Neural progenitor cell (in vitro differentiated cells): ENCODE data around the gene MMS22L. TPM values are rescaled to one million over a fixed set of nuclear protein-coding genes. Genes with fewer than 3 reads are reported as not detected.

Source experiments
- DNase-seq: peaks from one replicate; pipeline ENCODE4 v3.0.0-alpha.2; 2016; ENCODE audit warnings: low spot score
- H2AFZ ChIP-seq: fragments of 200-600 bp; sonication (generic); replicated peaks from 2 replicates; pipeline ENCODE4 v1.6.1; 2016; ENCODE audit warnings: antibody characterized with exemption
- H3F3A ChIP-seq: fragments of 200-600 bp; sonication (generic); 2 replicates; pipeline ENCODE4 v1.6.1; 2016; ENCODE audit warnings: antibody characterized with exemption, low read depth
- H3K27ac ChIP-seq: fragments of 200-600 bp; sonication (generic); 2 replicates; pipeline ENCODE4 v1.5.1; 2016; ENCODE audit warnings: mild to moderate bottlenecking
- H3K27me3 ChIP-seq: fragments of 200-600 bp; sonication (generic); 2 replicates; pipeline ENCODE4 v1.6.1; 2016; ENCODE audit warnings: mild to moderate bottlenecking, moderate library complexity
- H3K36me3 ChIP-seq: fragments of 200-600 bp; sonication (generic); 2 replicates; pipeline ENCODE4 v1.5.1; 2016
- H3K4me1 ChIP-seq: fragments of 200-600 bp; sonication (generic); 2 replicates; pipeline ENCODE4 v1.6.1; 2016; ENCODE audit warnings: mixed run types
- H3K4me2 ChIP-seq: fragments of 200-600 bp; sonication (generic); 2 replicates; pipeline ENCODE4 v1.6.1; 2016
- H3K4me3 ChIP-seq: fragments of 200-600 bp; sonication (generic); 2 replicates; pipeline ENCODE4 v1.5.1; 2016
- H3K79me2 ChIP-seq: fragments of 200-600 bp; sonication (generic); 2 replicates; pipeline ENCODE4 v1.6.1; 2016; ENCODE audit warnings: low read depth
- H3K9ac ChIP-seq: fragments of 200-600 bp; sonication (generic); 2 replicates; pipeline ENCODE4 v1.6.1; 2016
- H3K9me3 ChIP-seq: fragments of 200-600 bp; sonication (generic); 2 replicates; pipeline ENCODE4 v1.5.1; 2016; ENCODE audit warnings: low read depth
- H4K20me1 ChIP-seq: fragments of 200-600 bp; sonication (generic); 2 replicates; pipeline ENCODE4 v1.6.1; 2016; ENCODE audit warnings: low read depth
- H3K27ac Mint-ChIP-seq: 3 replicates; pipeline ENCODE4 v1.8.0; 2021; ENCODE audit warnings: mixed read lengths
- H3K27me3 Mint-ChIP-seq: 2 replicates; pipeline ENCODE4 v1.8.0; 2022; ENCODE audit warnings: low read depth, mild to moderate bottlenecking, inconsistent platforms, moderate library complexity, mixed read lengths; ENCODE audit not compliant: insufficient read depth
- H3K36me3 Mint-ChIP-seq: 3 replicates; pipeline ENCODE4 v1.8.0; 2021; ENCODE audit warnings: mixed read lengths
- H3K4me1 Mint-ChIP-seq: 3 replicates; pipeline ENCODE4 v1.8.0; 2021; ENCODE audit warnings: mixed read lengths
- H3K4me3 Mint-ChIP-seq: 3 replicates; pipeline ENCODE4 v1.8.0; 2021; ENCODE audit warnings: mild to moderate bottlenecking, moderate library complexity, mixed read lengths
- H3K9me3 Mint-ChIP-seq: 3 replicates; pipeline ENCODE4 v1.8.0; 2020; ENCODE audit warnings: mixed read lengths
- EZH2 ChIP-seq: fragments of 200-600 bp; sonication (generic); IDR thresholded peaks from 2 replicates; pipeline ENCODE4 v1.6.1; 2017; ENCODE audit warnings: antibody characterized with exemption, mild to moderate bottlenecking, moderate library complexity
- EZH2phosphoT487 ChIP-seq: fragments of 200-600 bp; sonication (generic); IDR thresholded peaks from 2 replicates; pipeline ENCODE4 v1.6.1; 2017; ENCODE audit warnings: antibody characterized with exemption
- total RNA-seq: library from RNA; depleted of rRNA; stranded (reverse); fragments of >200 nt; gene quantifications from 2 replicates; pipeline ENCODE4 v1.2.3, GENCODE V29; 2015; ENCODE audit warnings: low replicate concordance
- TF ChIP-seq, protein P1 (sequence below): fragments of 200-600 bp; sonication (generic); IDR thresholded peaks from 2 replicates; pipeline ENCODE4 v1.5.1; 2017; ENCODE audit warnings: antibody characterized with exemption, mild to moderate bottlenecking

The MMS22L gene
- total RNA-seq, 1 donor from 2014 or later, result 76.5 TPM

DNA sequence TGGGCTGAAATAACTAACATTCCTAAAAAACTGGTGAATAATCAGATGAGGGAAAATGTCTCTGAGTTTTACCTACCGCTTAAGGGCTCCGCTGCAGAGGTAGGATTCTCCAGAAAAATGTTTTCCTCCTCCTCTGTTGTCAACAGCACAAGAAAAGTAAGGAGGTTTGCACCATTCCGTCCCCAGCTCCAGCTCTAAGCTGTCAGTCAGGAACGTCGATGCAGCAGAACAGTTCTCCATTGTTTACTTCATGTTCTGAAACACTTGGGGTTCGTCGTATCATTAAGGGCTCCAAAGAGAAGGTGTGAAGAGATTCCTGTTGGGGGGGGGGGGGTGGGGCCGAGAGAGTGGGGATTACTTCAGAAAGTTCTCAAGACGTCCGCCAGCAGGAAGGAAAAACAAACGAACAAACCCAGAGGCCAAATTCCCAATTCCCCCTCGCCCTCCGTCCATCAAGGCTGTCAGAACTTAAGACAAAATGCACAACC is 734 bp downstream of the MMS22L start:
- peak overlapping the region; percentile 85 for H3K9ac ChIP-seq
- Mint-ChIP-seq H3K9me3 (no peaks in the 10 kb centered on the region), H3K27ac (peak overlapping the region; percentile 88), H3K27me3 (no peaks in the 10 kb centered on the region), H3K36me3 (peaks cover 17% of the 10 kb centered on the region), H3K4me1 (peaks cover 38% of the 10 kb centered on the region), H3K4me3 (peak overlapping the region; percentile 99)
- peaks cover 56% of the 10 kb centered on the region for H3K79me2 ChIP-seq
- peak overlapping the region; percentile 73 for H3K4me3 ChIP-seq
- TF ChIP-seq EZH2phosphoT487, result no peak
- TF ChIP-seq, protein P1, sequence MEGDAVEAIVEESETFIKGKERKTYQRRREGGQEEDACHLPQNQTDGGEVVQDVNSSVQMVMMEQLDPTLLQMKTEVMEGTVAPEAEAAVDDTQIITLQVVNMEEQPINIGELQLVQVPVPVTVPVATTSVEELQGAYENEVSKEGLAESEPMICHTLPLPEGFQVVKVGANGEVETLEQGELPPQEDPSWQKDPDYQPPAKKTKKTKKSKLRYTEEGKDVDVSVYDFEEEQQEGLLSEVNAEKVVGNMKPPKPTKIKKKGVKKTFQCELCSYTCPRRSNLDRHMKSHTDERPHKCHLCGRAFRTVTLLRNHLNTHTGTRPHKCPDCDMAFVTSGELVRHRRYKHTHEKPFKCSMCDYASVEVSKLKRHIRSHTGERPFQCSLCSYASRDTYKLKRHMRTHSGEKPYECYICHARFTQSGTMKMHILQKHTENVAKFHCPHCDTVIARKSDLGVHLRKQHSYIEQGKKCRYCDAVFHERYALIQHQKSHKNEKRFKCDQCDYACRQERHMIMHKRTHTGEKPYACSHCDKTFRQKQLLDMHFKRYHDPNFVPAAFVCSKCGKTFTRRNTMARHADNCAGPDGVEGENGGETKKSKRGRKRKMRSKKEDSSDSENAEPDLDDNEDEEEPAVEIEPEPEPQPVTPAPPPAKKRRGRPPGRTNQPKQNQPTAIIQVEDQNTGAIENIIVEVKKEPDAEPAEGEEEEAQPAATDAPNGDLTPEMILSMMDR, result no peak
- H3K4me1 ChIP-seq, result peaks cover 24% of the 10 kb centered on the region
- no peaks in the 10 kb centered on the region for H3K27me3 ChIP-seq
- peak overlapping the region; percentile 92 for H2AFZ ChIP-seq
- H3K9me3 ChIP-seq, result no peaks in the 10 kb centered on the region
- H3K36me3 ChIP-seq, result peaks cover 13% of the 10 kb centered on the region
- H3K27ac ChIP-seq, result peak overlapping the region; percentile 85
- H3F3A ChIP-seq, result peaks cover 11% of the 10 kb centered on the region
- DNase-seq, result peak; percentile 51
- H3K4me2 ChIP-seq, result peak overlapping the region; percentile 90
- peaks cover 14% of the 10 kb centered on the region for H4K20me1 ChIP-seq

DNA sequence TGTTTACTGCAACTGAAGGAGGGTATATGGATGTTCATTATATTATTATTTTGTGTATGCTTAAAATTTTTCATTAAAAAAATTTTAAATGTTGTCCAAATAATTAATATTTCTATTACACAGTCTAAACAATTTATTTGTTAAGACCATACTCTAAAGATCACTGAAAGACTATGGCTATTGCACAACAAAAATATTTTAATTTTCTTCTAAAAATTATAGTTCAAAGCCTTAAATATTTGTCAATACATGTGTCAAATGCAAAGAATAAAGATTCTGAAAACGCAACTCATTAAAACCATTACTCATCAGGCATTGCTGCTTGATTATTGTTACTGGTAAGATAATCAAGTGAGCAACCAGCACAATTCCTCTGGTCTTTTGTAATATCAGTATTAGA is 2.2 kb downstream of the MMS22L start:
- Mint-ChIP-seq H3K27ac (no peak overlapping the region), H3K4me1 (peaks cover 38% of the 10 kb centered on the region), H3K36me3 (peaks cover 26% of the 10 kb centered on the region), H3K9me3 (no peaks in the 10 kb centered on the region), H3K4me3 (peak overlapping the region; percentile 99), H3K27me3 (no peaks in the 10 kb centered on the region)
- no peak for DNase-seq
- no peaks in the 10 kb centered on the region for H3K9me3 ChIP-seq
- peaks cover 20% of the 10 kb centered on the region for H3K36me3 ChIP-seq
- H2AFZ ChIP-seq, result no peak overlapping the region
- peaks cover 11% of the 10 kb centered on the region for H3F3A ChIP-seq
- H3K4me2 ChIP-seq, result peak overlapping the region; percentile 90
- no peaks in the 10 kb centered on the region for H3K27me3 ChIP-seq
- H3K79me2 ChIP-seq, result peaks cover 71% of the 10 kb centered on the region
- H3K4me1 ChIP-seq, result peaks cover 24% of the 10 kb centered on the region
- TF ChIP-seq, protein P1, result no peak
- TF ChIP-seq EZH2 (no peak), EZH2phosphoT487 (no peak)
- H3K9ac ChIP-seq, result peak overlapping the region; percentile 85
- peak overlapping the region; percentile 73 for H3K4me3 ChIP-seq
- peaks cover 14% of the 10 kb centered on the region for H4K20me1 ChIP-seq
- H3K27ac ChIP-seq, result no peak overlapping the region

DNA sequence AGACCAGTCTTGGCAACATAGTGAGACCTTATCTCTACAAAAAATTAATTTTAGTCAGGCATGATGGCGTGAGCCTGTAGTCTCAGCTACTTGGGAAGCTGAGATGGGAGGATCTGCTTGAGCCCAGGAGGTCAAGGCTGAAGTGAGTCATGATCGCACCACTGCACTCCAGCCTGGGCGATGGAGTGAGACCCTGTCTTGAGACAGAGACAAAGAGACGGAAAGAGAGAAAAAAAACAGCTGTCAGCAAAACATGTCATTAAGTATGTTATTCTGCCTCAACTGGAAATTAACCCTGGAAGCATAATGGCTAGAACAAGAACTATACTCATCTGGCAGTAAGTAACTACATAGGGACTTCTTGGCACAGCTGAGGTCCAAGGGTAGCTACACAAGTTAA is 7.2 kb downstream of the MMS22L start:
- Histone ChIP-seq H3K4me2 (no peak overlapping the region), H3K36me3 (peaks cover 33% of the 10 kb centered on the region), H3K9ac (no peak overlapping the region), H3K27ac (no peak overlapping the region), H3K27me3 (no peaks in the 10 kb centered on the region), H4K20me1 (peaks cover 13% of the 10 kb centered on the region), H3F3A (no peaks in the 10 kb centered on the region), H3K4me1 (peaks cover 11% of the 10 kb centered on the region), H3K79me2 (peaks cover 85% of the 10 kb centered on the region), H2AFZ (no peak overlapping the region), H3K9me3 (no peaks in the 10 kb centered on the region), H3K4me3 (no peak overlapping the region)
- H3K27ac Mint-ChIP-seq, result no peak overlapping the region
- no peak overlapping the region for H3K4me3 Mint-ChIP-seq
- H3K36me3 Mint-ChIP-seq, result peaks cover 38% of the 10 kb centered on the region
- H3K27me3 Mint-ChIP-seq, result no peaks in the 10 kb centered on the region
- H3K9me3 Mint-ChIP-seq, result no peaks in the 10 kb centered on the region
- peaks cover 16% of the 10 kb centered on the region for H3K4me1 Mint-ChIP-seq
- TF ChIP-seq EZH2, result no peak
- no peak for TF ChIP-seq EZH2phosphoT487
- TF ChIP-seq, protein P1, result no peak
- DNase-seq, result no peak
